Kidney (tissue), 14 donors: ENCODE measurements around the gene STAU1. TPM values are rescaled to one million over a fixed set of nuclear protein-coding genes. Genes with fewer than 3 reads are reported as not detected.

Experiments used
- DNase-seq, 5 donors: peaks; one replicate each; pipeline ENCODE4 v3.0.0-alpha.2; 2013 to 2020
- FAIRE-seq: peaks from 2 replicates; lab custom pipeline; 2012; peaks lifted over from hg19 to GRCh38; lab: Jason Lieb, UNC
- H3K27ac ChIP-seq, 2 donors: one replicate each; pipeline ENCODE4 v1.7.0; 2013; ENCODE audit warnings: low read depth in 2 of 2, low read length in 2 of 2, inconsistent platforms in 1 of 2
- H3K27me3 ChIP-seq: one replicate; pipeline ENCODE4 v1.7.1; 2013; ENCODE audit warnings: low read length, inconsistent platforms; ENCODE audit not compliant: control insufficient read depth, insufficient read depth
- H3K36me3 ChIP-seq, 3 donors: one replicate each; pipeline versions ENCODE4 v1.7.0 to v1.7.1; 2013; ENCODE audit warnings: low read length in 3 of 3, control low read depth in 1 of 3, inconsistent platforms in 1 of 3; ENCODE audit not compliant: insufficient read depth in 3 of 3, control insufficient read depth in 2 of 3
- H3K4me1 ChIP-seq, 3 donors: one replicate each; pipeline versions ENCODE4 v1.7.0 to v1.7.1; 2013; ENCODE audit warnings: low read length in 3 of 3, inconsistent platforms in 1 of 3, low read depth in 1 of 3; ENCODE audit not compliant: control insufficient read depth in 2 of 3, insufficient read depth in 2 of 3
- H3K4me3 ChIP-seq, 3 donors: one replicate each; pipeline versions ENCODE4 v1.7.0 to v1.8.1; 2013; ENCODE audit warnings: low read length in 3 of 3, control low read depth in 1 of 3, inconsistent platforms in 1 of 3
- H3K9ac ChIP-seq, 3 donors: one replicate each; pipeline versions ENCODE4 v1.7.0 to v1.7.1; 2013; ENCODE audit warnings: low read length in 3 of 3, control low read depth in 1 of 3, inconsistent platforms in 1 of 3
- H3K9me3 ChIP-seq, 3 donors: one replicate each; pipeline versions ENCODE4 v1.7.0 to v1.7.1; 2013; ENCODE audit warnings: low read length in 3 of 3, control low read depth in 1 of 3, inconsistent platforms in 1 of 3; ENCODE audit not compliant: control insufficient read depth in 2 of 3, insufficient read depth in 1 of 3
- intact Hi-C: fragments of 100-400 bp; cut with DNase I; formaldehyde crosslinking; loops from one replicate; pipeline ENCODE4 v1.11.1; 2022
- polyA plus RNA-seq: library from polyadenylated mRNA; stranded (reverse); fragments of 350-450 nt; fragmentation: Illumina TruSeq; extraction: RNeasy Lipid Tissue Mini Kit (QIAGEN cat#74804); gene quantifications from one replicate; pipeline ENCODE4 v1.2.3, GENCODE V29; 2014; ENCODE audit warnings: low read depth, low replicate concordance; ENCODE audit not compliant: insufficient read depth
- total RNA-seq: library from RNA; stranded (reverse); fragmentation: NEBNext Ultra II Directional; extraction: Animal tissue kit (Norgen Biotek cat#: 25700); gene quantifications from one replicate; pipeline ENCODE4 v1.2.1, GENCODE V29; 2021
- TF ChIP-seq, protein P1 (sequence below): IDR thresholded peaks from 3 replicates; pipeline ENCODE4 v1.5.1; 2012; ENCODE audit warnings: mild to moderate bottlenecking, moderate library complexity, borderline replicate concordance; ENCODE audit not compliant: insufficient read depth; ENCODE audit errors: extremely low read depth
- donor health status: control.
- donor health status: control.
- donor health status: control.
- donor health status: control.
- donor health status: control.
- donor health status: DM: yes; HTN: yes; CAD: no.
- donor health status: Normal renal cell carcinoma (clear cell type).

The STAU1 gene
- total and polyA plus RNA-seq, 2 donors from 2014 or later: 53.3 to 85.4 TPM

DNA sequence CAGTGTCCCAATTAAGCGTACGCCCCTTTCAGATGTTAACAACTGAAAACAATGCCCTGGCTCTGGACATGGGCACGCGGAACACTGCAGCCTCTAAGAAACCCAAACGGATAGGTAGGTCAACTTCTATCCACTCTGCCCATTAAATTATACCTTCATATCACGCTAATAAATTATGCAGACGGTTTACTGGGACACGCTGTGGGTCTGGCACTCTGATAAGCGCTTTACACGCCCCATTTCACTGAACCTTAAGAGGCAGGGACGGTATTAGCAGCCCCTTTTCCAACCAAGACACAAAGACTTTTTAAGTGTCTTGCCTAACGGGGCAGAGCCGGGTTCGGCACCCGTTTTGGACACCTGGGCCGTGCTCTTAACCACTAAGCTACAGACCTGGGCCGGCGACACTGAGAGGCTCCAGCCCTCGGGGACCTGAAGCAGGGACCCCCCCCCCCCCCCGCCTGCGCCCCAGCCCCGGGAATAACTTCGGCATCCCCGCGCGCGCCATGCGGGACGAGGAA is 744 bp downstream of the STAU1 start:
- Histone ChIP-seq H3K27me3 (no peaks in the 10 kb centered on the region), H3K4me3 (peak overlapping the region; percentile 65 to 92 (median 84)), H3K36me3 (no peaks in the 10 kb centered on the region), H3K9me3 (no peaks in the 10 kb centered on the region), H3K27ac (peak overlapping the region; percentile 56 to 86), H3K9ac (peak overlapping the region; percentile 12 to 96 (median 80)), H3K4me1 (peaks cover 0 to 7% (median 0%) of the 10 kb centered on the region in 3 donors)
- TF ChIP-seq, protein P1, sequence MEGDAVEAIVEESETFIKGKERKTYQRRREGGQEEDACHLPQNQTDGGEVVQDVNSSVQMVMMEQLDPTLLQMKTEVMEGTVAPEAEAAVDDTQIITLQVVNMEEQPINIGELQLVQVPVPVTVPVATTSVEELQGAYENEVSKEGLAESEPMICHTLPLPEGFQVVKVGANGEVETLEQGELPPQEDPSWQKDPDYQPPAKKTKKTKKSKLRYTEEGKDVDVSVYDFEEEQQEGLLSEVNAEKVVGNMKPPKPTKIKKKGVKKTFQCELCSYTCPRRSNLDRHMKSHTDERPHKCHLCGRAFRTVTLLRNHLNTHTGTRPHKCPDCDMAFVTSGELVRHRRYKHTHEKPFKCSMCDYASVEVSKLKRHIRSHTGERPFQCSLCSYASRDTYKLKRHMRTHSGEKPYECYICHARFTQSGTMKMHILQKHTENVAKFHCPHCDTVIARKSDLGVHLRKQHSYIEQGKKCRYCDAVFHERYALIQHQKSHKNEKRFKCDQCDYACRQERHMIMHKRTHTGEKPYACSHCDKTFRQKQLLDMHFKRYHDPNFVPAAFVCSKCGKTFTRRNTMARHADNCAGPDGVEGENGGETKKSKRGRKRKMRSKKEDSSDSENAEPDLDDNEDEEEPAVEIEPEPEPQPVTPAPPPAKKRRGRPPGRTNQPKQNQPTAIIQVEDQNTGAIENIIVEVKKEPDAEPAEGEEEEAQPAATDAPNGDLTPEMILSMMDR: no peak
- DNase-seq (peak in 3 of 5 donors; percentile 14 to 51 (median 44)), FAIRE-seq (no peak)
- intact Hi-C loops: no loop called here

DNA sequence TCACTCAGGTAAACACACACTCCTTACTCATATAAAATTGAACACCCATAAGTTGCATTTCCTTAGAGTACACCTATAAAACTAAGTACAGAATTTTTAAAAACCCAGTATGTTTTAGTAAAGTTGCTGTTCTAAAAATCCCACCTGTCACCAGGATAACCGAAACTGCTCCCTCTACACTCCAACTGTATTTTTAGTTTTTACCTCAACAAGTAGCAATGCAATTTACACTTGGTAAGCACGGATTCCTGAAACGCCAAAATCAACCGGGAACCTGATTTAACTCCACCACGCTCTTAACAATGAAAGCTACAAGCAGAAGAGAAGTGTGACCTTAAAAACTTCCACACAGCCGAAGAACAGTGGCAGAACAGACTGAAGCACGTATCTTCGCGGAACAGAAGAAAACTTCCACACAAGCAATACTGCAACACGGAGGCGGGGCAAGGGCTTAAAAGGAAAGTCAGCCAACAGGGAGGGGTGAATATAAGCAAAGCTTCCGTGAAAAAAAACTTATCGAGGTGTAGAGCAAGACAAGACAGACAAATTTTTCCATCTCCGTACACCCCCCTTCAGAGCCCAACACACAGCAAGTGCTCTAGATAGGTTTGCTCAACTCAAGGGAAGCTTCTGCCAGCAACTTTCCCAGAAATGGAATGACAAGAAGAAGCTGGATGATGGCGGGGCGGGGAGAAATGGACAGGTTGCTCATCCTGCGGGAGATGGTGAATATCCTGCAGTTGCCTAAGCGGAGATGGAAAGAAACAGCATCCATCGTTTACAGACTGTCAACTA is 1.4 kb downstream of the STAU1 start:
- H3K36me3 ChIP-seq: no peaks in the 10 kb centered on the region
- H3K27ac ChIP-seq: peak overlapping the region; percentile 56 to 76
- FAIRE-seq: no peak
- intact Hi-C loops: no loop called here
- H3K4me1 ChIP-seq: peaks cover 0 to 7% (median 0%) of the 10 kb centered on the region in 3 donors
- peak in 4 of 5 donors; percentile 50 to 79 (median 66) for DNase-seq
- H3K9me3 ChIP-seq: no peaks in the 10 kb centered on the region
- no peaks in the 10 kb centered on the region for H3K27me3 ChIP-seq
- peak overlapping the region; percentile 43 to 96 (median 80) for H3K9ac ChIP-seq
- TF ChIP-seq, protein P1: no peak
- peak overlapping the region; percentile 65 to 92 (median 84) for H3K4me3 ChIP-seq

DNA sequence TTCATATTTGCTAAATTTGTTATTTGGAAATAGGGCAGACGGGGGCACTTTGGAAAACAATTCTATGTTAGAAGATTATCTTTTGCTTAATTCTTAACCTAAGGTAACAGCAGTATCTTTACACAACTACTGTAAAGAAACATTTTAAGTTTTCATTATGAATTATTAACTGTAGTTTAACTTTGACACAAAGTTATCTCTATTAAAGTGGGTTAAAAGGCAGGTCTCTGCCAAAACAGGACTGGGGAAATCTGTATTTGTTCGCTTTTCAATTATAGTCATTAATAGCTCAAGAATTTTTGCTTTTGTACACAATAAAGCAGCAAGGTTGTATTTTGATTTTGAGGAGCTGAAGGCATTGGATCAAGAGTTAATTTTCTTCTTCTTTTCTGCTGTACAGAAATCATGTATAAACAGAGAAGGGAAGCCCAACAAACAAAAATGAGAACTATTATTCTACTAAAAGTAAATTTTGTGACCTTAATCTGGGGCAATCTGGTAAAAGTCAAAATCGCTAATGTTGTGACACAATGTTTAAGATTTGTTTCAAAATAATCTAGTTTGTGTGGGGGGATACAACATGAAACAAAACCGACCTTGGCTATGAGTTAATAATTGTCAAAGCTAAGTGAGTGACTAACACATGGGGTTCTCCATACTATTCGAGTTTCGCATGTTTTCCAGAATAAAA is 2.9 kb downstream of the STAU1 start:
- H3K4me1 ChIP-seq: peaks cover 0 to 11% (median 2%) of the 10 kb centered on the region in 3 donors
- H3K9me3 ChIP-seq: no peaks in the 10 kb centered on the region
- H3K27ac ChIP-seq: peak overlapping the region in 1 of 2 donors; percentile 40
- DNase-seq: peak in 2 of 5 donors; percentile 21 to 27
- H3K4me3 ChIP-seq: peak overlapping the region in 1 of 3 donors; percentile 92
- TF ChIP-seq, protein P1: no peak
- no peak for FAIRE-seq
- peak overlapping the region in 1 of 3 donors; percentile 96 for H3K9ac ChIP-seq
- H3K36me3 ChIP-seq: no peaks in the 10 kb centered on the region
- H3K27me3 ChIP-seq: no peaks in the 10 kb centered on the region
- intact Hi-C loops: no loop called here
